Spleen (tissue), 7 donors: ENCODE data around the gene FAHD1.

Experiments
- CTCF ChIP-seq, 11 experiments: fragments of 200-600 bp in 7 of 11; fragments of 450-650 bp in 4 of 11; sonication (generic) in 4 of 11; IDR thresholded peaks in 8 of 11; conservative IDR thresholded peaks in 3 of 11; 1 replicate in 7 of 11; 2 replicates in 4 of 11; pipeline versions ENCODE4 v1.4.0 to v1.8.0; 2016 to 2021; ENCODE audit warnings: antibody characterized with exemption in 11 of 11, inconsistent platforms in 4 of 11, mild to moderate bottlenecking in 1 of 11
- POLR2A ChIP-seq, 3 donors: fragments of 450-650 bp; IDR thresholded peaks; one replicate each; pipeline ENCODE4 v1.5.1; 2017; ENCODE audit warnings: antibody characterized with exemption in 3 of 3, mild to moderate bottlenecking in 1 of 3
- donor health status: DM: no; HTN: no; CAD: no; lungs with moderate emphysema.
- donor health status: DM: no; HTN: no; CAD: no.
- donor health status: DM: no; HTN: no; CAD: no.

- TF ChIP-seq POLR2A (IDR thresholded peaks at IDR 0.05) (no peak), CTCF (IDR thresholded peaks at IDR 0.05 in 8 of 11, conservative IDR thresholded peaks at IDR 0.05 in 3 of 11) (no peak)
Measured at GRCh38 chr16:1792836-1793577, 34.0 kb upstream of the FAHD1 start.
